H9 (cell line): ENCODE results near the gene WNT2. TPM values are rescaled to one million over a fixed set of nuclear protein-coding genes. Genes with fewer than 3 reads are reported as not detected.

Experiments
- DNase-seq: peaks from one replicate; pipeline ENCODE4 v3.0.0-alpha.2; 2017
- H2AFZ ChIP-seq: one replicate; pipeline ENCODE4 v1.6.1; 2013; ENCODE audit warnings: mild to moderate bottlenecking, low read length, control low read depth, moderate library complexity
- H2AK5ac ChIP-seq: 2 replicates; pipeline ENCODE4 v1.6.1; 2013; ENCODE audit warnings: low read length, control low read depth, mixed read lengths; ENCODE audit not compliant: insufficient read length
- H2BK120ac ChIP-seq: one replicate; pipeline ENCODE4 v1.6.1; 2013; ENCODE audit warnings: low read depth, mild to moderate bottlenecking, low read length, control low read depth, inconsistent platforms; ENCODE audit not compliant: poor library complexity, severe bottlenecking
- H2BK12ac ChIP-seq: 2 replicates; pipeline ENCODE4 v1.6.1; 2013; ENCODE audit warnings: low read length, control low read depth, mixed read lengths, low read depth; ENCODE audit not compliant: insufficient read length
- H2BK15ac ChIP-seq: 2 replicates; pipeline ENCODE4 v1.6.1; 2013; ENCODE audit warnings: low read depth, low read length, control low read depth
- H2BK20ac ChIP-seq: one replicate; pipeline ENCODE4 v1.6.1; 2013; ENCODE audit warnings: low read depth, mild to moderate bottlenecking, low read length, control low read depth, inconsistent platforms; ENCODE audit not compliant: poor library complexity, severe bottlenecking
- H2BK5ac ChIP-seq: 2 replicates; pipeline ENCODE4 v1.6.1; 2013; ENCODE audit warnings: low read length, control low read depth, mixed read lengths; ENCODE audit not compliant: insufficient read length
- H3K14ac ChIP-seq: 2 replicates; pipeline ENCODE4 v1.6.1; 2013; ENCODE audit warnings: low read length, control low read depth; ENCODE audit not compliant: insufficient read depth
- H3K18ac ChIP-seq: 2 replicates; pipeline ENCODE4 v1.6.1; 2013; ENCODE audit warnings: low read depth, mild to moderate bottlenecking, mixed read lengths, low read length, control low read depth; ENCODE audit not compliant: insufficient read length
- H3K23ac ChIP-seq: 2 replicates; pipeline ENCODE4 v1.6.1; 2013; ENCODE audit warnings: low read length, control low read depth, mixed read lengths, low read depth; ENCODE audit not compliant: insufficient read length
- H3K23me2 ChIP-seq: 2 replicates; pipeline ENCODE4 v1.6.1; 2013; ENCODE audit warnings: low read depth, mild to moderate bottlenecking, mixed read lengths, low read length, control low read depth; ENCODE audit not compliant: insufficient read length, poor library complexity, severe bottlenecking
- H3K27ac ChIP-seq: 2 replicates; pipeline ENCODE4 v1.5.1; 2013; ENCODE audit warnings: low read length, control low read depth, mixed read lengths, low read depth; ENCODE audit not compliant: insufficient read length
- H3K27me3 ChIP-seq: 2 replicates; pipeline ENCODE4 v1.6.1; 2013; ENCODE audit warnings: low read length, control low read depth, inconsistent platforms; ENCODE audit not compliant: insufficient read depth
- H3K4ac ChIP-seq: 2 replicates; pipeline ENCODE4 v1.6.1; 2013; ENCODE audit warnings: low read depth, mild to moderate bottlenecking, control low read depth, inconsistent platforms, low read length, moderate library complexity
- H3K4me1 ChIP-seq: 2 replicates; pipeline ENCODE4 v1.6.1; 2013; ENCODE audit warnings: low read length, control low read depth, inconsistent platforms; ENCODE audit not compliant: insufficient read depth
- H3K4me2 ChIP-seq: 2 replicates; pipeline ENCODE4 v1.6.1; 2013; ENCODE audit warnings: low read length, control low read depth, mixed read lengths; ENCODE audit not compliant: insufficient read length, insufficient read depth
- H3K56ac ChIP-seq: 2 replicates; pipeline ENCODE4 v1.6.1; 2013; ENCODE audit warnings: low read depth, mild to moderate bottlenecking, mixed read lengths, low read length, control low read depth; ENCODE audit not compliant: insufficient read length
- H3K79me1 ChIP-seq: 2 replicates; pipeline ENCODE4 v1.6.1; 2013; ENCODE audit warnings: low read depth, mild to moderate bottlenecking, moderate library complexity, low read length, control low read depth, inconsistent platforms; ENCODE audit not compliant: insufficient read depth, poor library complexity, severe bottlenecking
- H3K79me2 ChIP-seq: 2 replicates; pipeline ENCODE4 v1.6.1; 2013; ENCODE audit warnings: low read length, control low read depth, inconsistent platforms; ENCODE audit not compliant: insufficient read depth
- H3K9ac ChIP-seq: 2 replicates; pipeline ENCODE4 v1.6.1; 2013; ENCODE audit warnings: low read length, control low read depth, mixed read lengths; ENCODE audit not compliant: insufficient read length; ENCODE audit errors: extremely low read depth
- H3K9me3 ChIP-seq: one replicate; pipeline ENCODE4 v1.6.1; 2013; ENCODE audit warnings: low read depth, low read length, inconsistent platforms; ENCODE audit not compliant: control insufficient read depth
- H3T11ph ChIP-seq: one replicate; pipeline ENCODE4 v1.6.1; 2013; ENCODE audit warnings: mild to moderate bottlenecking, low read length, control low read depth, inconsistent platforms
- H4K20me1 ChIP-seq: one replicate; pipeline ENCODE4 v1.6.1; 2013; ENCODE audit not compliant: control insufficient read depth, insufficient read length, insufficient read depth
- H4K5ac ChIP-seq: 2 replicates; pipeline ENCODE4 v1.6.1; 2013; ENCODE audit warnings: low read depth, mild to moderate bottlenecking, mixed read lengths, low read length, control low read depth; ENCODE audit not compliant: insufficient read length
- H4K8ac ChIP-seq: replicated peaks from 2 replicates; pipeline ENCODE4 v1.6.1; 2013; ENCODE audit warnings: low read length, control low read depth, mixed read lengths, low read depth; ENCODE audit not compliant: insufficient read length
- H4K91ac ChIP-seq: 2 replicates; pipeline ENCODE4 v1.6.1; 2013; ENCODE audit warnings: low read depth, mild to moderate bottlenecking, moderate library complexity, mixed read lengths, low read length, control low read depth; ENCODE audit not compliant: insufficient read length
- H3K27ac Mint-ChIP-seq, 3 experiments: 2 replicates in 2 of 3; 3 replicates in 1 of 3; pipeline ENCODE4 v1.8.0; 2020 to 2021; ENCODE audit warnings: mixed read lengths in 3 of 3, mild to moderate bottlenecking in 1 of 3, moderate library complexity in 1 of 3
- H3K27me3 Mint-ChIP-seq: 2 replicates; pipeline ENCODE4 v1.8.0; 2021; ENCODE audit warnings: low read depth, mild to moderate bottlenecking, moderate library complexity, mixed read lengths
- H3K36me3 Mint-ChIP-seq, 3 experiments: 2 replicates in 2 of 3; 3 replicates in 1 of 3; pipeline ENCODE4 v1.8.0; 2020 to 2021; ENCODE audit warnings: low read depth in 3 of 3, mixed read lengths in 3 of 3; ENCODE audit not compliant: insufficient read depth in 1 of 3
- H3K4me1 Mint-ChIP-seq, 2 experiments: 2 replicates each; pipeline ENCODE4 v1.8.0; 2020; ENCODE audit warnings: mixed read lengths in 2 of 2
- H3K4me3 Mint-ChIP-seq, 2 experiments: 2 replicates in 1 of 2; 3 replicates in 1 of 2; pipeline ENCODE4 v1.8.0; 2020 to 2021; ENCODE audit warnings: mild to moderate bottlenecking in 2 of 2, mixed read lengths in 2 of 2, moderate library complexity in 1 of 2
- H3K9me3 Mint-ChIP-seq, 2 experiments: 2 replicates in 1 of 2; 3 replicates in 1 of 2; pipeline ENCODE4 v1.8.0; 2020; ENCODE audit warnings: mild to moderate bottlenecking in 2 of 2, mixed read lengths in 2 of 2, moderate library complexity in 1 of 2
- WGBS: extraction: QIAGEN DNeasy Blood & Tissue Kit; methylation state at CpG from one replicate; pipeline ENCODE4 v1.1.7; 2013; ENCODE audit warnings: missing lambda C conversion rate, low lambda C conversion rate, mixed read lengths; ENCODE audit not compliant: insufficient read length; ENCODE audit errors: extremely low coverage; 5-methylcytosine and 5-hydroxymethylcytosine counted together
- total RNA-seq: library from RNA; stranded (reverse); gene quantifications from 2 replicates; pipeline ENCODE4 v1.2.1, GENCODE V29; 2021
- TF ChIP-seq, protein P1 (sequence below): fragments of 200-600 bp; sonication (generic); conservative IDR thresholded peaks from 3 replicates; pipeline ENCODE4 v1.8.0; 2021; ENCODE audit warnings: antibody characterized with exemption, mild to moderate bottlenecking

The WNT2 gene
- total RNA-seq, 1 experiment from 2014 or later, result not detected

DNA sequence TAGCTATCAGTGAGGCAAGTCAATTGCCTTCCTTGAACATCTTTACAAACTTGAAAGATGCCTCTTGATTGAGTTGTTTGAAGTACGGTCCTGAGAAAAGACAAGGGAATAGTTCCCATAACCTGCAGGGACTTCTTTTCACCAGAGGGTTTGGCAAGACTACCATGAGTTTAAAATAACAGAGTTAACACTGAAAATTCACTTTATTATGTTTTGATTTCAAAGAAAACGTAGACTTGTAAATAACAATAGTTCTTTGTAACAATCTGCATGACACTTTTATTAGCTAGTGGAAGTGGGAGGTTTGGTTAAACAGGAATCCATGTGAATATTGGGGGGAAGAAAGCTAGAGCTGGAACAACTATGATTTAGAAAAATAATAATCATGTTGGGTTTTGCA, 49.5 kb downstream of the WNT2 start:
- TF ChIP-seq, protein P1, sequence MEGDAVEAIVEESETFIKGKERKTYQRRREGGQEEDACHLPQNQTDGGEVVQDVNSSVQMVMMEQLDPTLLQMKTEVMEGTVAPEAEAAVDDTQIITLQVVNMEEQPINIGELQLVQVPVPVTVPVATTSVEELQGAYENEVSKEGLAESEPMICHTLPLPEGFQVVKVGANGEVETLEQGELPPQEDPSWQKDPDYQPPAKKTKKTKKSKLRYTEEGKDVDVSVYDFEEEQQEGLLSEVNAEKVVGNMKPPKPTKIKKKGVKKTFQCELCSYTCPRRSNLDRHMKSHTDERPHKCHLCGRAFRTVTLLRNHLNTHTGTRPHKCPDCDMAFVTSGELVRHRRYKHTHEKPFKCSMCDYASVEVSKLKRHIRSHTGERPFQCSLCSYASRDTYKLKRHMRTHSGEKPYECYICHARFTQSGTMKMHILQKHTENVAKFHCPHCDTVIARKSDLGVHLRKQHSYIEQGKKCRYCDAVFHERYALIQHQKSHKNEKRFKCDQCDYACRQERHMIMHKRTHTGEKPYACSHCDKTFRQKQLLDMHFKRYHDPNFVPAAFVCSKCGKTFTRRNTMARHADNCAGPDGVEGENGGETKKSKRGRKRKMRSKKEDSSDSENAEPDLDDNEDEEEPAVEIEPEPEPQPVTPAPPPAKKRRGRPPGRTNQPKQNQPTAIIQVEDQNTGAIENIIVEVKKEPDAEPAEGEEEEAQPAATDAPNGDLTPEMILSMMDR, result no peak
- Histone ChIP-seq H2BK120ac (no peak overlapping the region), H3K79me2 (no peaks in the 10 kb centered on the region), H3K23ac (no peak overlapping the region), H3K27ac (no peak overlapping the region), H4K8ac (no peak overlapping the region), H2AK5ac (no peak overlapping the region), H4K91ac (no peak overlapping the region), H2BK20ac (no peak overlapping the region), H2BK5ac (no peak overlapping the region), H2BK12ac (no peak overlapping the region), H2AFZ (no peak overlapping the region), H3K79me1 (no peaks in the 10 kb centered on the region), H3K27me3 (no peaks in the 10 kb centered on the region), H3K23me2 (no peaks in the 10 kb centered on the region), H3K18ac (no peak overlapping the region), H3K56ac (no peak overlapping the region), H4K20me1 (no peaks in the 10 kb centered on the region), H2BK15ac (no peak overlapping the region), H4K5ac (no peak overlapping the region), H3K4ac (no peak overlapping the region), H3T11ph (no peak overlapping the region), H3K9ac (no peak overlapping the region), H3K14ac (no peak overlapping the region), H3K4me1 (no peaks in the 10 kb centered on the region), H3K9me3 (no peaks in the 10 kb centered on the region), H3K4me2 (no peak overlapping the region)
- no peak for DNase-seq
- Mint-ChIP-seq H3K9me3 (no peaks in the 10 kb centered on the region), H3K27me3 (no peaks in the 10 kb centered on the region), H3K27ac (no peak overlapping the region), H3K4me3 (no peak overlapping the region), H3K4me1 (0 out of 4 replicates have a peak, but pooled peaks cover 0 to 5% of the 10 kb centered on the region in 2 experiments), H3K36me3 (no peaks in the 10 kb centered on the region)
- no CpG with 5 or more reads among the region's 2 CpGs for WGBS
